MM.1S (cell line): ENCODE data around the gene PTPRR.
"Not testable (repeated sequence)": the region's sequence is repeated elsewhere in the genome, so short reads cannot be mapped to it uniquely, and the experiment has no call there.

ENCODE experiments used
- DNase-seq: peaks from one replicate; pipeline ENCODE4 v3.0.0-alpha.2; 2015
- H2AFZ ChIP-seq: fragments of 300-600 bp; sonication (generic); 2 replicates; pipeline ENCODE4 v1.6.0; 2016; ENCODE audit warnings: antibody characterized with exemption, low read length
- H3F3A ChIP-seq: fragments of 300-600 bp; sonication (generic); 2 replicates; pipeline ENCODE4 v1.6.1; 2016; ENCODE audit warnings: mild to moderate bottlenecking, antibody characterized with exemption, low read length, moderate library complexity, mixed read lengths; ENCODE audit not compliant: insufficient read depth
- H3K27ac ChIP-seq: fragments of 300-600 bp; sonication (generic); 2 replicates; pipeline ENCODE4 v1.5.1; 2016; ENCODE audit warnings: mild to moderate bottlenecking, low read length
- H3K27me3 ChIP-seq: fragments of 300-600 bp; sonication (generic); replicated peaks from 2 replicates; pipeline ENCODE4 v1.6.0; 2016; ENCODE audit warnings: low read length; ENCODE audit not compliant: insufficient read depth
- H3K36me3 ChIP-seq: fragments of 300-600 bp; sonication (generic); replicated peaks from 2 replicates; pipeline ENCODE4 v1.6.1; 2016; ENCODE audit warnings: mild to moderate bottlenecking, low read length, mixed read lengths; ENCODE audit not compliant: insufficient read depth
- H3K4me1 ChIP-seq: fragments of 300-600 bp; sonication (generic); 2 replicates; pipeline ENCODE4 v1.6.1; 2016; ENCODE audit warnings: low read length, mixed read lengths
- H3K4me2 ChIP-seq: fragments of 300-600 bp; sonication (generic); 2 replicates; pipeline ENCODE4 v1.6.0; 2016; ENCODE audit warnings: low read depth, low read length
- H3K4me3 ChIP-seq: fragments of 300-600 bp; sonication (generic); 2 replicates; pipeline ENCODE4 v1.5.1; 2016; ENCODE audit warnings: low read length, mixed read lengths
- H3K79me2 ChIP-seq: fragments of 300-600 bp; sonication (generic); 2 replicates; pipeline ENCODE4 v1.6.1; 2016; ENCODE audit warnings: mixed run types, low read length, mixed read lengths
- H3K9ac ChIP-seq: fragments of 300-600 bp; sonication (generic); 2 replicates; pipeline ENCODE4 v1.6.1; 2016; ENCODE audit warnings: low read length, mixed read lengths
- H3K9me2 ChIP-seq: fragments of 300-600 bp; sonication (generic); replicated peaks from 2 replicates; pipeline ENCODE4 v1.6.1; 2016; ENCODE audit warnings: mild to moderate bottlenecking, low read length, mixed read lengths; ENCODE audit not compliant: insufficient read depth
- H3K9me3 ChIP-seq: fragments of 300-600 bp; sonication (generic); replicated peaks from 2 replicates; pipeline ENCODE4 v1.6.1; 2016; ENCODE audit warnings: mild to moderate bottlenecking, low read length, mixed read lengths; ENCODE audit not compliant: insufficient read depth
- H4K20me1 ChIP-seq: fragments of 300-600 bp; sonication (generic); 2 replicates; pipeline ENCODE4 v1.6.1; 2016; ENCODE audit warnings: mild to moderate bottlenecking, low read length, moderate library complexity, mixed read lengths; ENCODE audit not compliant: insufficient read depth
- EZH2 ChIP-seq: fragments of 300-600 bp; sonication (generic); optimal IDR thresholded peaks from 2 replicates; pipeline ENCODE3; 2017; ENCODE audit warnings: low read depth, mild to moderate bottlenecking, antibody characterized with exemption, low read length, mixed read lengths
- EZH2phosphoT487 ChIP-seq: fragments of 300-600 bp; sonication (generic); IDR thresholded peaks from 2 replicates; pipeline ENCODE4 v1.6.1; 2018; ENCODE audit warnings: antibody characterized with exemption, low read length
- TF ChIP-seq, protein P1 (sequence below): fragments of 300-600 bp; sonication (generic); IDR thresholded peaks from 2 replicates; pipeline ENCODE4 v1.5.1; 2016; ENCODE audit warnings: antibody characterized with exemption, low read length, mixed read lengths

The PTPRR gene

DNA sequence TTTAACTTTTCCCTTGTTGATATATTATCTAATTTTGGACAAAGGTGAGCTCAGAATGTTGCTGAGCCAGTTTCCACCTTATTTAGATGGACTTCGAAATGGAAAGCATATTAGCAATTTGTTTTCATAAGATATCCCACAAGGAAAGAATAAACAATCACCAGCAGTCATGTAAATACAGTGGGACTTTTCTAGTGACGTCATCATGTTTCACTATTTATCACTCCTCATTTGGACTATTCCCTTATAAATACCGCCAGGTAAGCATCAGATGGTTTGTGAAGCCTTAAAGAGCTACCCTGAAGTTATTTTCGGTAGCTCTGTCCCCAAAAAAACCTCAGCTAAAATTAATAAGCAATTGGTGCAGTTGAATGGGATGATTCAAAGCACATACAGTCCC lies 110.7 kb downstream of the PTPRR start:
- no peak for DNase-seq
- no peaks in the 10 kb centered on the region for H3K9me3 ChIP-seq
- no peaks in the 10 kb centered on the region for H3K79me2 ChIP-seq
- H3F3A ChIP-seq = no peaks in the 10 kb centered on the region
- no peak overlapping the region for H2AFZ ChIP-seq
- no peaks in the 10 kb centered on the region for H3K9me2 ChIP-seq
- no peak overlapping the region for H3K4me3 ChIP-seq
- no peak overlapping the region for H3K9ac ChIP-seq
- H3K27me3 ChIP-seq = no peaks in the 10 kb centered on the region
- no peak overlapping the region for H3K4me2 ChIP-seq
- H3K36me3 ChIP-seq = no peaks in the 10 kb centered on the region
- H3K4me1 ChIP-seq = no peaks in the 10 kb centered on the region
- H3K27ac ChIP-seq = no peak overlapping the region
- TF ChIP-seq, protein P1, sequence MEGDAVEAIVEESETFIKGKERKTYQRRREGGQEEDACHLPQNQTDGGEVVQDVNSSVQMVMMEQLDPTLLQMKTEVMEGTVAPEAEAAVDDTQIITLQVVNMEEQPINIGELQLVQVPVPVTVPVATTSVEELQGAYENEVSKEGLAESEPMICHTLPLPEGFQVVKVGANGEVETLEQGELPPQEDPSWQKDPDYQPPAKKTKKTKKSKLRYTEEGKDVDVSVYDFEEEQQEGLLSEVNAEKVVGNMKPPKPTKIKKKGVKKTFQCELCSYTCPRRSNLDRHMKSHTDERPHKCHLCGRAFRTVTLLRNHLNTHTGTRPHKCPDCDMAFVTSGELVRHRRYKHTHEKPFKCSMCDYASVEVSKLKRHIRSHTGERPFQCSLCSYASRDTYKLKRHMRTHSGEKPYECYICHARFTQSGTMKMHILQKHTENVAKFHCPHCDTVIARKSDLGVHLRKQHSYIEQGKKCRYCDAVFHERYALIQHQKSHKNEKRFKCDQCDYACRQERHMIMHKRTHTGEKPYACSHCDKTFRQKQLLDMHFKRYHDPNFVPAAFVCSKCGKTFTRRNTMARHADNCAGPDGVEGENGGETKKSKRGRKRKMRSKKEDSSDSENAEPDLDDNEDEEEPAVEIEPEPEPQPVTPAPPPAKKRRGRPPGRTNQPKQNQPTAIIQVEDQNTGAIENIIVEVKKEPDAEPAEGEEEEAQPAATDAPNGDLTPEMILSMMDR = no peak
- TF ChIP-seq EZH2phosphoT487 (no peak), EZH2 (no peak)
- H4K20me1 ChIP-seq = no peaks in the 10 kb centered on the region

DNA sequence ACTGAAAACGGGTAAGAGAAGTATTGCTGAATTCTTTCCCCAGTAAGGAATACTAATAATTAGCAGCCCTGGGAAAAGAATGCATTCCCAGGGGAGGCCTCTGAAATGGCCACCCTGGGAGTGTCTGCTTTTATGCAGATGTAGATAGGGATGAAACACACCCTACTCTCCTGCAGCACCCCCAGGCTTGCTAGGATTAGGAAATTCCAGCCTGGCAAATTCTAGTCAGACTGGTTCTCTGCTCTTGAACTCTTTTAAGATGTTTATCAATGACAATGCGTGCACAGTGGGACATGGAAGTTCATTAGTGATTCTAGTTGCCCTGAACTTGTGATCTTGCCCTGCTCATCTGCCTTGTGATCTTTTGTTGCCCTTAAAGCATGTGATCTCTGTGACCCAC lies 112.5 kb downstream of the PTPRR start:
- H4K20me1 ChIP-seq, H3K27me3 ChIP-seq, H3K4me1 ChIP-seq, H3F3A ChIP-seq, H3K4me2 ChIP-seq, H3K9ac ChIP-seq, H3K4me3 ChIP-seq, H3K9me3 ChIP-seq, DNase-seq, H3K36me3 ChIP-seq, H2AFZ ChIP-seq, H3K9me2 ChIP-seq, H3K79me2 ChIP-seq, H3K27ac ChIP-seq: not testable (repeated sequence)

DNA sequence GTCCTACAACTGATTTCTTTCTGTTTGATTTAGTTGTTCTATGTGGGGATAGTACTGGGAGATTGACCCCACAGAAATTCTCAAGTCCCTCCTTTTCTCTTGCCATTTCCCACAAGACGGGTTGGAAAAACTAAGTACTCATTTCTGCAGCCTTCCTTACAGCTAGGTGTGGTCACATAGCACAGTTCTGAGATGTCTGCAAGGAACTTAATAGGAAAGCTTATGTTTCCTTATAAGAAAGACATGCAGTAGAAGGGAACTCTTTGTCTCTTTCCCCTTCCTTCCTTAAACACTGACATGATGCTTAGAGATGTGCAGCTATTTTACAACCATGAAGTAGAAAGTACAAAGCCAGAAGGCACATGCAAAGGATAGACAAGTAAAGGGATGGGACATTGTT lies 113.7 kb downstream of the PTPRR start:
- TF ChIP-seq EZH2 (no peak), EZH2phosphoT487 (no peak)
- TF ChIP-seq, protein P1 = no peak
- H3F3A ChIP-seq = no peaks in the 10 kb centered on the region
- H3K79me2 ChIP-seq = no peaks in the 10 kb centered on the region
- DNase-seq = no peak
- no peaks in the 10 kb centered on the region for H3K36me3 ChIP-seq
- H4K20me1 ChIP-seq = no peaks in the 10 kb centered on the region
- H3K27me3 ChIP-seq = no peaks in the 10 kb centered on the region
- no peaks in the 10 kb centered on the region for H3K4me1 ChIP-seq
- H3K9me3 ChIP-seq = no peaks in the 10 kb centered on the region
- no peak overlapping the region for H3K4me3 ChIP-seq
- H3K9me2 ChIP-seq = no peaks in the 10 kb centered on the region
- H3K4me2 ChIP-seq = no peak overlapping the region
- H3K9ac ChIP-seq = no peak overlapping the region
- no peak overlapping the region for H3K27ac ChIP-seq
- H2AFZ ChIP-seq = no peak overlapping the region

DNA sequence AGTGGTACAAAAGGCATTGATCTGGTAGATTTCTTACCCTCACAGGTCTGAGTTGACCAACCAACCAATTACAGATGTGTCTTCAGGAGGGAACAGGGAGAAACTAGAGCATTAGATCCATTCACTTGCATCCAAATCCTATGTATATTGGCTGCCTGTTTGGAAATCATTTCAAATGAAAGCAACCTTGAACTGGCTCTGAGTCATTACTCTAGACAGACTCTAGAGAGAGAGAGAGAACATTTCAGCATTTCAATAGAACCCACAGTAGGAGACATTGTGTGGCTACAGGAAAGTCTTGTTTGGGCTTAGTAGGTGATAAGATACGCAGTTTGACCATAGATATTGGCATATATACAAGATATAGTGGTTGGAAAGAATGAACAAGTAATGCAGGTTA lies 114.5 kb downstream of the PTPRR start:
- Histone ChIP-seq H3K27ac (no peak overlapping the region), H3K4me1 (no peaks in the 10 kb centered on the region)

More for the DNA sequence above, 114.5 kb downstream of the PTPRR start:
- H3K4me3 ChIP-seq = no peak overlapping the region
- H3K9me2 ChIP-seq = no peaks in the 10 kb centered on the region
- no peak overlapping the region for H3K4me2 ChIP-seq
- no peaks in the 10 kb centered on the region for H3K9me3 ChIP-seq
- no peaks in the 10 kb centered on the region for H3F3A ChIP-seq
- H3K27me3 ChIP-seq = no peaks in the 10 kb centered on the region
- no peaks in the 10 kb centered on the region for H3K36me3 ChIP-seq
- no peak for DNase-seq
- H4K20me1 ChIP-seq = no peaks in the 10 kb centered on the region
- no peaks in the 10 kb centered on the region for H3K79me2 ChIP-seq
- no peak overlapping the region for H2AFZ ChIP-seq
- H3K9ac ChIP-seq = no peak overlapping the region
- TF ChIP-seq EZH2phosphoT487 (no peak), EZH2 (no peak)
- TF ChIP-seq, protein P1 = no peak
